ENCODE measurements around the gene SAMM50. TPM values are rescaled to one million over a fixed set of nuclear protein-coding genes. Genes with fewer than 3 reads are reported as not detected.

Gene SAMM50
- total and polyA plus RNA-seq, 2 donors = 27.5 to 34.3 TPM

DNA sequence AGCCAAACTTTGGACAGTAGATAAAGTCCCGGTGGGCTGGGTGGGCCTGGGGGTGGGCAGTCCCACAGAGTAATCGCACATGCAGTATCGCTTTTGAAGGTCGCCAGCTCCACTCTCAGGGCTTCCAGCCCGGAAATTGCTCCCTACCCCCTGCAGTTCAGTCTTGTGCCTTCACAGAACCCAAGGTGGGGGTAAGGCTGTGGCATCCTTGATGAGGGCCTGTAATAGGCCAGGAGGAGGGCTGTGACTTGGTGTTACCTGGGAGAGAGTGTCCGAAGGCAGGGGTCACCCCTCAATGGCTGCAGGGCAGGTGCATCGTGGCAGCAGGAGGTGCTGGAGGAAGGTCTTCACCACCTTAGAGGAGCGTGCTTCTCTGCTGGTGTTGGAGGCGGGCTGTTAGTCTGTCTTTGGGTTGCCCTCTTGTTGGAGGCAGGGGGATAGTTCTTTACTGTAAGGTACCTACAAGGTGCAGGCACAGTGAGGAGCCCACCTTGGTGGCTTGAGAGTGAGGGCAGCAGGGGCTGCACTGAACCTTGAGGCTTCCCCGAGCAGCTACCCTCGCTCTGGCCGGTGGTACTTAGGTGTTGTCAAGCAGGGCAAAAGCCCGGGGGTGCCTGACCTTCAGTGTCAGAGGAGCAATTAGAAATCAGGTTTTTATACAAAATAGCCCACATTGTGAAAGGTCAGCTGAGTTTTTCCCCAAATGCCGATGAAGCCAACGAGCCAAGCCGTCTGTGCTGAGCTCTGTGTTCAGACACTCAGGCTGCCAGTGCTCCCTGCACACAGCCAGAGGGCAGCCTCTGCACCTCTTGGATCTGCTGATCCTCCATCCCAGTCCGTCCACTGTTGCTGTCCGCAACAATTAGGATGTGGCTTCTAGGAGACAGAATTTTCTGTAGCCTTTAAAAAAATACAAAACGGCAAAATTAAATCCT lies 21.9 kb downstream of the SAMM50 start:
- 90% methylated on average over 19 of the region's 19 CpGs for WGBS

GRCh38 chr22:43978558-43978957 lies 23.3 kb downstream of the SAMM50 start:
- WGBS = 93% methylated on average over 4 of the region's 4 CpGs
- H3K4me3 ChIP-seq (ENCODE audit: low read depth, low read length) = no peak overlapping the region
- DNase-seq (ENCODE audit: extremely low spot score) = no peak
- peaks cover 6% of the 10 kb centered on the region for H3K36me3 ChIP-seq (ENCODE audit: insufficient read depth)
- no peaks in the 10 kb centered on the region for H3K4me1 ChIP-seq (ENCODE audit: insufficient read depth)
- H3K27ac ChIP-seq (ENCODE audit: low read depth) = no peak overlapping the region

More for the DNA sequence above, 21.9 kb downstream of the SAMM50 start:
- Histone ChIP-seq H3K4me3 (ENCODE audit: low read depth, low read length) (no peak overlapping the region), H3K36me3 (ENCODE audit: insufficient read depth) (peaks cover 9% of the 10 kb centered on the region), H3K27ac (ENCODE audit: low read depth) (no peak overlapping the region), H3K4me1 (ENCODE audit: insufficient read depth) (no peaks in the 10 kb centered on the region)
- no peak for DNase-seq (ENCODE audit: extremely low spot score)

- no peak overlapping the region for H3K4me3 ChIP-seq (ENCODE audit: low read depth, low read length)
- no peak for DNase-seq (ENCODE audit: extremely low spot score)
- WGBS = 96% methylated on average over 7 of the region's 7 CpGs
- peaks cover 10% of the 10 kb centered on the region for H3K36me3 ChIP-seq (ENCODE audit: insufficient read depth)
- no peak overlapping the region for H3K27ac ChIP-seq (ENCODE audit: low read depth)
- H3K4me1 ChIP-seq (ENCODE audit: insufficient read depth) = no peaks in the 10 kb centered on the region
These were observed 25.3 kb downstream of the SAMM50 start for GRCh38 chr22:43980579-43980978.

DNA sequence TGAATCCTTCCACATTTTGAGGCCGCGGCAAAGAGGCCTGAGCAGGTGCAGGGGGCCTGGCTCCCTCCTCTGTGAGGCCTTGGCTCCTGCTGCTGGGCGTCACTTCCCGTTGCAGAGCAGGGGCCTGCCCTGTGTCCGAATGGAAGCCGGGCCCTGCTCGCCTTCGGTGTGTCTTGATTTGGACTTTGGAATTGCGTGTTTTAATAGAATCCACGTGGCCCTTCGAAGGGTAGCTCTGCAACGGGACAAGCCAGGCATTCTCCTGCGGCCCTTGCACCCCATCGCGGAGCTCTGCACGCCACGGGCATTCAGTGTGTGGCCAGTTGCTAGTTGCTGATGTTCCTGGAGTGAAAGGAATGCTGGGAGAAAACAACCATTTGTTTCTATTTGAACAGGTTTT lies 25.8 kb downstream of the SAMM50 start:
- WGBS = 96% methylated on average over 17 of the region's 17 CpGs
- DNase-seq (ENCODE audit: extremely low spot score) = no peak
- Histone ChIP-seq H3K36me3 (ENCODE audit: insufficient read depth) (peaks cover 10% of the 10 kb centered on the region), H3K27ac (ENCODE audit: low read depth) (no peak overlapping the region), H3K4me1 (ENCODE audit: insufficient read depth) (no peaks in the 10 kb centered on the region), H3K4me3 (ENCODE audit: low read depth, low read length) (no peak overlapping the region)

DNA sequence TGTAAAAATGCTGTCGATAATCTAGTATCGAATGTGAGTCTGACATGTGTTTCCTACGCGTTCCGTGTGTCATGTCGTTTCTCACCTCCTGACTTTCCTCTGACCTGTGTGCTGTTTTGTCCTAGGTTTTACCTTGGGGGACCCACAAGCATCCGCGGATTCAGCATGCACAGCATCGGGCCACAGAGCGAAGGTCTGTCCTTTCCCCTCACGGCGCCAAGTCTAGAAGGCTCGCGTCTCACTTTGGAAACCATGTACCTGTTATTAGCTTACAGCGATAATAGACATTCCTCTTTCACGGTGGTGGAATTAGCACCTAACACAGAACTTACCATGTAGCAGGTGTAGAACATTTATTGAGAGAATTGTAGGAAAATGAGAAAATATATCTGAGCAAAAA lies 28.6 kb downstream of the SAMM50 start:
- peaks cover 6% of the 10 kb centered on the region for H3K36me3 ChIP-seq (ENCODE audit: insufficient read depth)
- no peaks in the 10 kb centered on the region for H3K4me1 ChIP-seq (ENCODE audit: insufficient read depth)
- DNase-seq (ENCODE audit: extremely low spot score) = no peak
- H3K4me3 ChIP-seq (ENCODE audit: low read depth, low read length) = no peak overlapping the region
- 98% methylated on average over 16 of the region's 16 CpGs for WGBS
- H3K27ac ChIP-seq (ENCODE audit: low read depth) = no peak overlapping the region

DNA sequence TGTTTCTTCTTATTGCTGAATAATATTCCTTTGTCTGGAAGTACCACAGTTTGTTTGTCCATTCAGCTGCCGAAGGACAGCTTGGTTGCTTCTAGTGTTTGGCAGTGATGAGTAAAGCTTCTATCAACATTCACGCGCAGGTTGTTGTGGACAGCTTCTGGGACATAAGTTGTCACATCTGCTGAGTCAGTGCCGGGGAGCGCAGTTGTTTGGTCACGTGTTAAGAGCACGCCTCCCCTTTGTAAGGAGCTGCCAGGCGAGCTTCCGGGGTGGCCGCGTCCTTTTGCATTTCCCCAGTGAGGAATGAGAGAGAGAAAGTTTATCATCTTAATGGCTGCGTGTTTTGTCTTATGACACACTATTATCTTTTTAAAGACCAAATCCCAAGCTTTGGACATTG lies 30.3 kb downstream of the SAMM50 start:
- Histone ChIP-seq H3K4me3 (ENCODE audit: low read depth, low read length) (no peak overlapping the region), H3K27ac (ENCODE audit: low read depth) (no peak overlapping the region), H3K36me3 (ENCODE audit: insufficient read depth) (peaks cover 6% of the 10 kb centered on the region), H3K4me1 (ENCODE audit: insufficient read depth) (no peaks in the 10 kb centered on the region)
- 87% methylated on average over 12 of the region's 12 CpGs for WGBS
- no peak for DNase-seq (ENCODE audit: extremely low spot score)

GRCh38 chr22:43988116-43988820 lies 33.0 kb downstream of the SAMM50 start:
- 73% methylated on average over 8 of the region's 8 CpGs for WGBS
- no peak overlapping the region for H3K27ac ChIP-seq (ENCODE audit: low read depth)
- no peak for DNase-seq (ENCODE audit: extremely low spot score)
- no peaks in the 10 kb centered on the region for H3K4me1 ChIP-seq (ENCODE audit: insufficient read depth)
- H3K4me3 ChIP-seq (ENCODE audit: low read depth, low read length) = no peak overlapping the region
- peaks cover 4% of the 10 kb centered on the region for H3K36me3 ChIP-seq (ENCODE audit: insufficient read depth)

DNA sequence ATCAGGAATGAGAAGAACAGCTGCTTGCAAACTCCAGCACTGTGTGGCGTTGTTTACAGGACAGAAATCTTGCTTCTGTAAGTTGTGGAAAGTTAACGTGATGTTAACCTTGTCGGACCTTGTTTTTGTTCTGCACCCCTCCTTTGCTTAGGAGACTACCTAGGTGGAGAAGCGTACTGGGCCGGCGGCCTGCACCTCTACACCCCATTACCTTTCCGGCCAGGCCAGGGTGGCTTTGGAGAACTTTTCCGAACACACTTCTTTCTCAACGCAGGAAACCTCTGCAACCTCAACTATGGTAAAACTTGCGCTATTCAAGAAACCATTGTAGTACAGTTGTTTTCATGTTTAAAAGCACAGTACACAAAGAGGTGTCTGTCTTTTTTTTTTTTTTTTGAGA lies 33.7 kb downstream of the SAMM50 start:
- no peak overlapping the region for H3K4me3 ChIP-seq (ENCODE audit: low read depth, low read length)
- H3K4me1 ChIP-seq (ENCODE audit: insufficient read depth) = no peaks in the 10 kb centered on the region
- DNase-seq (ENCODE audit: extremely low spot score) = no peak
- H3K36me3 ChIP-seq (ENCODE audit: insufficient read depth) = peaks cover 1% of the 10 kb centered on the region
- no peak overlapping the region for H3K27ac ChIP-seq (ENCODE audit: low read depth)
- WGBS = 92% methylated on average over 10 of the region's 10 CpGs

DNA sequence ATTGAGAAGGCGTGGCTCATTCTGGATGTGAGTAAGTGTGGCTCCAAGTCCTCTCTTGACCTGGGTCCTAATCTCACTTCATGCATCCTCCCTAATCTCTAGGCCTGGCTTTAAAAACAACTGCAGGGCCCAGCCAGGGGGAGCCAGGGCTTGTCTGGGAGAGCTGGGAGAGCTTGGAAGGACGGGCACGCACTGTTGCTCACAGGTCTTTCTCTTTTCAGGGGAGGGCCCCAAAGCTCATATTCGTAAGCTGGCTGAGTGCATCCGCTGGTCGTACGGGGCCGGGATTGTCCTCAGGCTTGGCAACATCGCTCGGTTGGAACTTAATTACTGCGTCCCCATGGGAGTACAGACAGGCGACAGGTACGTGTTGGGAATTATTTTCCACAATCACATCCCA lies 34.8 kb downstream of the SAMM50 start:
- H3K4me3 ChIP-seq (ENCODE audit: low read depth, low read length) = no peak overlapping the region
- WGBS = 90% methylated on average over 13 of the region's 13 CpGs
- H3K4me1 ChIP-seq (ENCODE audit: insufficient read depth) = no peaks in the 10 kb centered on the region
- peaks cover 2% of the 10 kb centered on the region for H3K36me3 ChIP-seq (ENCODE audit: insufficient read depth)
- no peak overlapping the region for H3K27ac ChIP-seq (ENCODE audit: low read depth)
- DNase-seq (ENCODE audit: extremely low spot score) = no peak

GRCh38 chr22:43991316-43992020 lies 36.2 kb downstream of the SAMM50 start:
- H3K4me1 ChIP-seq (ENCODE audit: insufficient read depth) = no peaks in the 10 kb centered on the region
- 93% methylated on average over 11 of the region's 11 CpGs for WGBS
- H3K4me3 ChIP-seq (ENCODE audit: low read depth, low read length) = no peak overlapping the region
- no peak for DNase-seq (ENCODE audit: extremely low spot score)
- H3K27ac ChIP-seq (ENCODE audit: low read depth) = no peak overlapping the region
- H3K36me3 ChIP-seq (ENCODE audit: insufficient read depth) = peaks cover 2% of the 10 kb centered on the region

DNA sequence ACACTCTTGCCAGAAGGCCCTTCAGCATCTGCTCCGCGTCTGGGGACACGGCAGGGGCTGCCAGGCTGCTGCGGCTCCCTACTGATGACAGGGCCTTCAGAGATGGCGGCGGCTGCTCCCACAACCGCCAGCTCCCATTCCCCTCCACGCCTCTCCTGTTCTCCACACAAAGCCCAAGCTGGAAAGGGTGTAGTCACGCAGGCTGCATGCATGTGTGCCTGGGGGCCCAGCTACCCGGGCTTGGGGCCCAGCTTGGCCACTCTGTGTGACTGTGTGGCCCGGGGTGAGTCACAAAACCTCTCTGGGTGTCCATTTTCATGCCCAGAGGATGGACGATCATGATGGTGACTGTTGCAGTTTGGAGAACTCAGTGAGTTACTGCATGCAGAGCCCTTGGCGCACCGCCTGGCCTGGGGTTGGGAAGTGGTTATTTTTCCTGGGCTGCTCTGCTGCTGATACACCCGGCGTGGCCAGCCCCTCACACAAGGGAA lies 37.1 kb downstream of the SAMM50 start:
- DNase-seq (ENCODE audit: extremely low spot score) = no peak
- peaks cover 2% of the 10 kb centered on the region for H3K36me3 ChIP-seq (ENCODE audit: insufficient read depth)

GRCh38 chr22:43993072-43993760 lies 38.0 kb downstream of the SAMM50 start:
- DNase-seq (ENCODE audit: extremely low spot score) = peak; percentile 28
- WGBS = 30% methylated on average over 20 of the region's 20 CpGs
- Histone ChIP-seq H3K4me1 (ENCODE audit: insufficient read depth) (no peaks in the 10 kb centered on the region), H3K4me3 (ENCODE audit: low read depth, low read length) (no peak overlapping the region), H3K27ac (ENCODE audit: low read depth) (no peak overlapping the region), H3K36me3 (ENCODE audit: insufficient read depth) (peaks cover 2% of the 10 kb centered on the region)

More for the DNA sequence above, 37.1 kb downstream of the SAMM50 start:
- H3K27ac ChIP-seq (ENCODE audit: low read depth) = no peak overlapping the region
- no peaks in the 10 kb centered on the region for H3K4me1 ChIP-seq (ENCODE audit: insufficient read depth)
- 82% methylated on average over 16 of the region's 16 CpGs for WGBS
- H3K4me3 ChIP-seq (ENCODE audit: low read depth, low read length) = no peak overlapping the region

DNA sequence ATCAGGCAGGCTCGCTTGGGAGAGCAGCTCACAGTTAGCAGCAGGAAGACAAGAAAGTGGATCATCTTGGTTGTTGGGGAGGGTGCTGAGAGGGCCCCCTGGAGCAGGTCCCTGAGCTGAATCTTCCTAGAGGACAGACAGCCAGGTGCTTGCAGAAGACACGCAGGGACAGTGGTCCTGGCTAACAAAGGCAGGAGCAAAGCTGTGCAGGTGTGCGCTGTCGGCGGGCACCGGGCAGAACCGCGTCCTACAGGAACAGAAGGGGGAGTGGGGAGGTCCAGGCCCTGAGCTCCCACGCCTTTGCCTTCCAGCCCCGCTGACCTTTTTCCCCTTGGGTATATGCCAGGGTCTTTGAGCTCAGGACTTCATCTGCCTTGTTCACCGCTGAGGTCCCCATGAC lies 38.8 kb downstream of the SAMM50 start:
- no peak for DNase-seq (ENCODE audit: extremely low spot score)
- Histone ChIP-seq H3K36me3 (ENCODE audit: insufficient read depth) (peaks cover 2% of the 10 kb centered on the region), H3K4me1 (ENCODE audit: insufficient read depth) (no peaks in the 10 kb centered on the region), H3K4me3 (ENCODE audit: low read depth, low read length) (no peak overlapping the region), H3K27ac (ENCODE audit: low read depth) (no peak overlapping the region)
- 92% methylated on average over 11 of the region's 11 CpGs for WGBS

All from urinary bladder (tissue), 4 donors.